ENCODE results near the gene PSMC1.

Gene PSMC1

GRCh38 chr14:90276646-90277367, 20.5 kb downstream of the PSMC1 start:
- DNase-seq, result peak in 1 of 14 donors; percentile 57

GRCh38 chr14:90277581-90278198, 21.3 kb downstream of the PSMC1 start:
- DNase-seq, result no peak

GRCh38 chr14:90278199-90279175, 22.1 kb downstream of the PSMC1 start:
- DNase-seq, result peak in 3 of 14 donors; percentile 17 to 77 (median 36)

- DNase-seq, result no peak
Observed at GRCh38 chr14:90280096-90280495, 23.7 kb downstream of the PSMC1 start.

GRCh38 chr14:90281261-90281660, 24.9 kb downstream of the PSMC1 start:
- no peak for DNase-seq

GRCh38 chr14:90281756-90282155, 25.4 kb downstream of the PSMC1 start:
- no peak for DNase-seq

GRCh38 chr14:90287791-90288190, 31.4 kb downstream of the PSMC1 start:
- DNase-seq, result peak in 3 of 14 donors; percentile 31 to 83 (median 35)

GRCh38 chr14:90288651-90289355, 32.5 kb downstream of the PSMC1 start:
- peak in 3 of 14 donors; percentile 30 to 53 (median 52) for DNase-seq

GRCh38 chr14:90290337-90291011, 34.1 kb downstream of the PSMC1 start:
- no peak for DNase-seq

- DNase-seq, result no peak
Observed at GRCh38 chr14:90291699-90292098, 35.3 kb downstream of the PSMC1 start.

GRCh38 chr14:90293766-90294730, 37.7 kb downstream of the PSMC1 start:
- no peak for DNase-seq

- DNase-seq, result no peak
Observed at GRCh38 chr14:90294872-90295271, 38.5 kb downstream of the PSMC1 start.

GRCh38 chr14:90295870-90296516, 39.6 kb downstream of the PSMC1 start:
- DNase-seq, result peak in 1 of 14 donors; percentile 16

GRCh38 chr14:90296641-90297040, 40.3 kb downstream of the PSMC1 start:
- no peak for DNase-seq

- DNase-seq, result no peak
Observed at GRCh38 chr14:90297876-90298629, 41.7 kb downstream of the PSMC1 start.

- DNase-seq, result no peak
Observed at GRCh38 chr14:90299408-90299807, 43.1 kb downstream of the PSMC1 start.

- peak in 1 of 14 donors; percentile 42 for DNase-seq
Observed at GRCh38 chr14:90300611-90301047, 44.3 kb downstream of the PSMC1 start.

- DNase-seq, result peak in 2 of 14 donors; percentile 14 to 42
Observed at GRCh38 chr14:90301122-90301521, 44.8 kb downstream of the PSMC1 start.

GRCh38 chr14:90301668-90302090, 45.3 kb downstream of the PSMC1 start:
- DNase-seq, result peak in 1 of 14 donors; percentile 72
